ENCODE results near the gene CAMTA1.
A peak's percentile ranks its signal among the peaks of the same experiment; 100 is the strongest.

CAMTA1 gene

GRCh38 chr1:7655354-7655753, 870.1 kb downstream of the CAMTA1 start:
- DNase-seq, result no peak

GRCh38 chr1:7656557-7657215, 871.4 kb downstream of the CAMTA1 start:
- DNase-seq, result no peak

GRCh38 chr1:7657287-7658016, 872.2 kb downstream of the CAMTA1 start:
- DNase-seq, result no peak

- DNase-seq, result no peak
These were observed 872.8 kb downstream of the CAMTA1 start for GRCh38 chr1:7658099-7658498.

- DNase-seq, result no peak
These were observed 874.3 kb downstream of the CAMTA1 start for GRCh38 chr1:7659514-7659913.

- no peak for DNase-seq
These were observed 878.3 kb downstream of the CAMTA1 start for GRCh38 chr1:7663451-7664146.

- DNase-seq, result no peak
These were observed 879.1 kb downstream of the CAMTA1 start for GRCh38 chr1:7664147-7664892.

GRCh38 chr1:7664893-7665250, 879.6 kb downstream of the CAMTA1 start:
- no peak for DNase-seq

GRCh38 chr1:7666249-7666648, 881.0 kb downstream of the CAMTA1 start:
- no peak for DNase-seq

- no peak for DNase-seq
These were observed 881.9 kb downstream of the CAMTA1 start for GRCh38 chr1:7667159-7667558.

GRCh38 chr1:7667625-7668218, 882.5 kb downstream of the CAMTA1 start:
- DNase-seq, result peak; percentile 89

- DNase-seq, result peak; percentile 69
These were observed 884.5 kb downstream of the CAMTA1 start for GRCh38 chr1:7669559-7670311.

- no peak for DNase-seq
These were observed 885.3 kb downstream of the CAMTA1 start for GRCh38 chr1:7670334-7671145.

GRCh38 chr1:7671146-7671465, 885.9 kb downstream of the CAMTA1 start:
- no peak for DNase-seq

- DNase-seq, result no peak
These were observed 886.4 kb downstream of the CAMTA1 start for GRCh38 chr1:7671676-7672075.

GRCh38 chr1:7672864-7673263, 887.6 kb downstream of the CAMTA1 start:
- no peak for DNase-seq

GRCh38 chr1:7674972-7675371, 889.7 kb downstream of the CAMTA1 start:
- DNase-seq, result no peak

- no peak for DNase-seq
These were observed 890.4 kb downstream of the CAMTA1 start for GRCh38 chr1:7675431-7676273.

- no peak for DNase-seq
These were observed 891.2 kb downstream of the CAMTA1 start for GRCh38 chr1:7676274-7676945.

GRCh38 chr1:7677111-7677510, 891.9 kb downstream of the CAMTA1 start:
- DNase-seq, result no peak
